SK-N-MC (cell line): ENCODE results near the gene CNPY1.

Source experiments
- EZH2 ChIP-seq: fragments of 200-600 bp; sonication (generic); IDR thresholded peaks from one replicate; pipeline ENCODE4 v1.6.1; 2017; ENCODE audit warnings: antibody characterized with exemption
- POLR2AphosphoS5 ChIP-seq: IDR thresholded peaks from 2 replicates; pipeline ENCODE4 v1.6.1; 2012; ENCODE audit warnings: mild to moderate bottlenecking, low read depth, low read length, borderline replicate concordance

DNA sequence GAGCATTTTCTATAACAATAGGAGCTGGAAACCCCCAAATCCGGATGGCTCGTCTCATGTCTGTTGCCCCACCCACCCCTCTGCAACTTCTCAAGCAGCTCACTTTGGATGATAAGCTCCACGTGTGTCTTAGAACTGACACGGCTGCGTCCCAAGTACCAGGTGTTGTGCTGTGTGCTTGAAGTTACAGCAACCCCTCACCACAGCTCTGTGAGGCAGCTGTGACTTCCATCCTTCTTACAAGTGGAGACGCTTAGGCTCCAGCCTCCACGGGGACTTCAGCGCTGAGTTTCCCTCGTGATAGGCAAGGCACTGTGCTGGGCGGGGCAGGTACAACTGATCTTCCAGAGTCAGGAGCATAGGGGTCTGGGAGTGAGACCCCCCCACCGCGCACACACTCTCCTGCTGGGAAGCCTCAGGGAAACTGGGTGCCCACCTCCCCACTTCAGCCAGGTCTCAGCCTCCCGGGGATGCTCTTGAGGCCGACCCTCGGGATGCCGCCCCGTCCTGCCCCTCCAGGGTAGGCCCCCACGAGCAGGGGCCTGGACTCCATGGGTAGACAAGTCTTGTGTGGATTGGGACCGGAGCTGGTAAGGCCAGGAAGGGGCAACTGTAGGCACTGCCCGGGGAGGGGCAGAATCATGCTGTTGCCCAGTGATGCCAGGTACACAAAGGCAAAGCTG is 57.1 kb downstream of the CNPY1 start:
- TF ChIP-seq EZH2 (no peak), POLR2AphosphoS5 (no peak)
